T47D (cell line): Measurements from ENCODE around the gene RGPD4.
"Not testable (repeated sequence)": the region's sequence is repeated elsewhere in the genome, so short reads cannot be mapped to it uniquely, and the experiment has no call there.

Experiments
- DNase-seq, 2 experiments: peaks; one replicate each; pipeline versions ENCODE4 v3.0.0 to v3.0.0-alpha.2; 2011 to 2012; ENCODE audit warnings: low read depth in 1 of 2, low spot score in 1 of 2
- JUND ChIP-seq: IDR thresholded peaks from 2 replicates; pipeline ENCODE4 v1.6.1; 2012; ENCODE audit warnings: low read depth
- in situ Hi-C: cut with HindIII; loops from 2 replicates; pipeline ENCODE4 v1.10.0; 2016; ENCODE audit warnings: low sequenced_read_pairs, low pct_unique_long_range_greater_than_20kb

Gene RGPD4

DNA sequence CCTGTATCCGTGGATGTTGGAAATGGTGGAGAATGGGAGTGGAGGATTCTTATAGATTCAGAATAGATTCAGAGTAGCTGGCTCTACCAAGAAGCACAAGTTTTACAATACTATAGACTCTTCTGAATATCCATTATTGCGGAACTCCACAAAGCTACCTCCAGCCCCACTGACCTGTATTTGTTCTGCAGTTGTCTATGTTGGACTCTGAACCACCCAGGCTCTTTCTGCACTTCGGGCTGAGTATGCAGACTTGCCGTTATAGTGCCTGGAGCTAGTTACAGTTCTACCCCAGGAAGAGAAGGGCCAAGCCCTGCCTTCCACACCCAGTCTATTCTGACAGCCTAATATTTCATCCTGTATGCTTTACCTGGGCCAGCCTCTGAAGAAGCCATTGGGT is 4.4 kb upstream of the RGPD4 start:
- TF ChIP-seq JUND, result no peak
- in situ Hi-C loops, result no loop called here
- no peak for DNase-seq

DNA sequence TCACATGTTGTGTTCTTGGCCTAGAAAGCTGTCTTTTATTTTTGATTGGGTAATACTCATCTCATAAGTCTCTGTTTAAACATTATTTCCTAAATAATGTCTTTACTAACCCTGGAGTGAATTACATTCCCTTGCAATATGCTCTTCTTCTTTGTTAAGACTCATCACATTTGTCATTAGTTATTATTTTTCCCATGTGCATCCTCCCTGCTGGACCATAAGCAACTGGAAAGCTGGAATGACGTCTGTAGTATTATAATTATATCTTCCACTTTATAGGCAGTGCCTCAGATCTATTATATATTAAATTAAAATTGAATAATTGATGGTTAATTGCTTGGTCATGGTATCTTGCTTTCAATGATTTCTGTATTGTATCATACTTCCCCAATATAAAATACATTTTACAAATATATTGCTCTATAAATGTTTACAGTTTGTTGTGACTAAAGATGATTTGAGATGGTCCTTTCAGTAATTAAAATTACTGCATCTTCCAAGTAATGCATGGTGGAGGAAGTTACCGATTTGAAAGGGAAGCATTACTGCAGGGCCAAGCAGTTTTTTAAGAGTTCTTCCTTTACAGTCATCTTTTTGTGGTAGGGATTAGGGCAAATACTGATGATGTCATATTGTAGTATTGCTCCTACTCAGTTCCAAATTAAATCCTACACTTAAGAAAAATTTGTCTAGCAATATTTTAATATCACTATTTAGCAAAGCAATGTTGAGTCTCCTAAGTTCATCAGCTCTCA is 2.1 kb upstream of the RGPD4 start:
- in situ Hi-C loops, result no loop called here

DNA sequence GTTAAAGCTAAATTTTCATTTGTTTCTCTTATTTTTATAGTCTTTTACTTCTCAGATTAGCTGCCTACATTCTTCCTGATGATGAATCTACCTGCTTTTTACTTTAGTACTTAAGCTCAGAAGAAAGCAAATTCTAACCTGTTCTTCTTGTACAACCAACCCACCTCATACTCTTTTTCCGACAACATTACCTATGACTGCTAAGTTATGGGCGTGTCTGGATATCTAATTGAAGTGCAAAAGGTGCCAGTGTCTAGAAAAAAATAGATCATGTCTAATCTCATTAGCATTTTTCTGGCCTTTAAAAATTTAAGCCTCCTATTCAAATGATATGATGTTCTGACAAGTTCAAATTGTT is 1.5 kb upstream of the RGPD4 start:
- TF ChIP-seq JUND, result no peak
- in situ Hi-C loops, result no loop called here
- no peak for DNase-seq

More for the DNA sequence above, 2.1 kb upstream of the RGPD4 start:
- DNase-seq, result no peak
- no peak for TF ChIP-seq JUND

DNA sequence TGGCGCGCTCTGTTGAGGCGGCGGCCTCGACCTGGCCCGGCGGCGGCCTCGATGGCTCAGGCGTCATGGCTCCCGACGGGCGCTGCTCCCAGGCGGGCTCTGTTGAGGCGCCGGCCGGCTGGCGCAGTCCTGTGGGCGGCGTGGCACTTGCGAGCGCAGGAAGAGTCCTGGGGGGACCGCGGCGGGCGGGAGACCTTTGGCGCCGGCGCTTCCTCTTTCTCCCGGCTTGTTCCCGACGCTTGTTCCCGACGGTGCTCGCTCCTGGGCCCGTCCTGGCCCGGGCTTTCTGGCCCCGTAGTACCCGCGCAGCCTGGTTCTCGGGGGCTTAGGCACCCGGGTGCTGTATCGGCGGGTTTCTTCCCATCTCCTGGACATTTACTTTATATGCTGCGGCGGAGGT is 2.8 kb downstream of the RGPD4 start:
- DNase-seq, in situ Hi-C loops: not testable (repeated sequence)

DNA sequence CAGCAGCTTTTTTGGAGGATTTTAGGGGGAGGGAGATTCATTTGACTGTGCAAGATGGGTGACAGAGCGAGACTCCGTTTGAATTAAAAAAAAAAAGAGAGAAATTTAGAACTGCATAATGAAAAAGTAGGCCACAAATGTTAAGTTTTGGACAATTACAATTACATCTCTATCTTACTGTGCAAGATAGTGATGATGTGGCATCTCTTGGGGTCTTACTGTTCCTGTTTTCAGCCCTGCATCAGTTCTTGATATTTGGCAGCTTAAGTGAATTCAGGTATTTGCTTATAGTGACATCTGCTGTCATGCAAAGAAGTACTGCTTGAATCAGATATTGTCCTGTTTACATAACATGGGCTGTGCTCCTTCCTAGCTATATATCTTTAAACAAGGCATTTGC is 6.5 kb downstream of the RGPD4 start:
- in situ Hi-C loops, DNase-seq: not testable (repeated sequence)

DNA sequence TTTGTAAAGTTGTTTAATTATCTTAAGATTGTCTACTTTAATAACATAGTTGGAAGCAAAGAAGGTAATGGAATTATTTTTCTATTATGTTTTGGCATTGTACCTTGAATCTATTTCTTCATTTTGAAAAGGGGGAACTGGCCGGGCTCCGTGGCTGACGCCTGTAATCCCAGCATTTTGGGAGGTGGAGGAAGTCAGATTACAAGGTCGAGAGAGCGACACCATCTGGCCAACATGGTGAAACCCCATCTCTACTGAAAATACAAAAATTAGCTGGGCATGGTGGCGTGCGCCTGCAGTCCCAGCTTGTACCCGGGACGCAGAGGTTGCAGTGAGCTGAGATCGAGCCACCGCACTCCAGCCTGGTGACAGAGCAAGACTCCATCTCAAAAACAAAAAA is 6.9 kb downstream of the RGPD4 start:
- in situ Hi-C loops, DNase-seq: not testable (repeated sequence)

DNA sequence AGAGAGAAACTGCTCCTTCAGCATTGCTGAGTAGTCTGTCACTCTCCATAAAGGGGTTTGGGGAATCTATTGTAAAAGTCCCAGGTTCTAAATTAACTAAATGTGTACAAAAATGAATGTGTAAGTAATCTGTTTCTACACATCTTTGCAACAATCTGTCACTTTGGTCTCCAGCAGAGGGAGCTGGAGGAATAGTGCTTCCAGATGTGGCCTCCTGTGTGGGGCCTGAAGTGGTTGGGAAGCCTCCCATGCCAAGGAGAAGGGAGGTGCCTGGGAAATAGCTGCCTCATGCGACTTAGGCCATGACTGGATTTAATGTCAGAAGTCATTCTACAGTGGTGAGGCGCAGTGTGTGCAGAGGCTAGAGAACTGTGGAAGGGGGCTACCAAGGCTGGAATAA is 89.4 kb downstream of the RGPD4 start:
- DNase-seq, in situ Hi-C loops: not testable (repeated sequence)

DNA sequence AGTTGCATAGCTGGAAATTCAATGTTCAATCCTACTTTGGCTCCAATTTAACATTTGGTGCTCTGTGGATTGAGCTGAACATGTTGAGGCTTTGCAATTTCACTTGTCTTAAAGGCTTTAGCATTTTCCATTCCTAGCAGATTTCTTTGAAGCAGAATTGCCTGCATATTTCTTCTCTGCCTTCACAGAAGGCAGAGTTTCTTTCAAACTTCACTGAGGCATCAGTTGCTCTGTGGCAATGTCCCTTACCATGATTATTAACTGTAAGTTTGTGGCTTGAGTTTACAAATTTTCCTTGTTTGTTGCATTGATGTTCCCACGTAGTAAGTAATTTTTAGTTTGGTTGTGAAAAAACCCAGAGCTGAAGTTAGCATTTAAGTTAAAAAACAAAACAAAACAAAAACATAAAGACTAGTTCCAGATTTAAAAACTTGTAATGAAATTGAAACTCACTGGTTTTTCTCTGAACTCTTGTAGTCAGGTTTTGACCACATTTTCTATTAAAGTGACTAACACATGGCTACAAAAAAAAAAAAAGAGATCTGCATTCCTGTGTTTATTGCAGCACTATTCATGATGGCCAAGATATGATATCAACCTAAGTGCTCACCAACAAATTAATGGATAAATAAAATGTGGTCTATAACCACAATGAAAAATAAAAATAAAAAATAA is 90.1 kb downstream of the RGPD4 start:
- in situ Hi-C loops, DNase-seq: not testable (repeated sequence)

DNA sequence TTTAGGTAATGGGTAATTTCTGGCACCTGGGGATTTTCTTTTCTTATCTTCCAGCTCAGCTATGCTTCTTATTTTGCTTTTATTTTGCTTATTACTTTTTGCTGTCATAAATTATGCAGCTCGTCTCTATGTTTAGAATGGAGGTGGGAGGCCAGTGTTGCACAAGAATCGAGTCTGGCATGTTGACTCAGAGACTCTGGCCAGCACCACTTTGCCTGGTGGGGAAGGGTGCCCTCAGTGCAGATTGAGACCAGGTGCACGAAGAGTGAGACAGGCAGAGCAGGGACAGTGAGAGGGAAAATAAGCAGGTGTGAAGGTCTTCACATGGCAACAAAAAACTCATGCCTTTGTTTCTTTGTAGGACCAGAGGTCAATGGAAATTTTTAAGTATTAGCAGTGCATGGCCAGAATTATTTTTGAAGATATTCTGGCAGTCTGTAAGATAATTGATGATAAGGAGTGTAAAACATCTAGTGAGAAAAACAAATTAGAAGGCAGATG is 100.4 kb downstream of the RGPD4 start:
- TF ChIP-seq JUND, result no peak
- in situ Hi-C loops, result no loop called here
- DNase-seq, result no peak

DNA sequence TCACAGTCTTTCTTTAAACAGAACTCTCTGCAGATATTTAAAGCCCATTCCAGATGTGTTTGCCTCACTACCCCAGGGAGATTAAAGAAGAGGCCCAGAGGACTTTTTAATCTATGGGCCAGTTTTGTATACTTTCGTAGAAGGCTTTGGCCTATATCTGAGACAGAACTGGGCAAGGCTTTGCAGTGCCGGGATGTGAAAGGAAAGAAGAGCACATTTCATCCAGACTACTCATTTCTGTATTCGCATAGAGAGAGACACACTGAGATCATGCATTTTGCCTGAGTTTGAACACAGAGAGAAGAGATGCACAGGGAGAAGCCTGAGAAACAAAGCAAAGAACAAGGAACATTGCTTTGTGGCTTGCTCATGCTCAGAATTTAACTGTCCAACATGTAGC is 104.7 kb downstream of the RGPD4 start:
- TF ChIP-seq JUND, result no peak
- DNase-seq, result no peak
- in situ Hi-C loops, result no loop called here

DNA sequence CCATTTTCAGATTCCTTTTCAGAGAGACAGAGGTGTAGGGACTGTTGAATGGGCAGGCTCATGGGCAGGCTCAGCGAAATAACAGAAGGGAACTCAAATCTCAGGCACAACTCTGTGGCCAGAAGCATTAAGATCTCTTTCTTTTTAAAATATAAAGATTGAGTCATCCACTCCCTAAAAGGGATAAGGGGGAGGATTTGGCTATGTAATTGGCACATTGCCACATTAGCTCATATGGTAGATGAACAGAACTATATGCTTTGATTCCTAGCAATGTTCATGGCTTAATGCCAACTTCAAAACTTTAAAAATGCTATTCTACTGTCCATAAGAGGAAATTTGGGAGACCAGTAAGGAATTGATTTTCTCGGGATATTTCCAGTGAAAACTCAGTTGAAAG is 105.8 kb downstream of the RGPD4 start:
- in situ Hi-C loops, result no loop called here
- no peak for DNase-seq
- no peak for TF ChIP-seq JUND

DNA sequence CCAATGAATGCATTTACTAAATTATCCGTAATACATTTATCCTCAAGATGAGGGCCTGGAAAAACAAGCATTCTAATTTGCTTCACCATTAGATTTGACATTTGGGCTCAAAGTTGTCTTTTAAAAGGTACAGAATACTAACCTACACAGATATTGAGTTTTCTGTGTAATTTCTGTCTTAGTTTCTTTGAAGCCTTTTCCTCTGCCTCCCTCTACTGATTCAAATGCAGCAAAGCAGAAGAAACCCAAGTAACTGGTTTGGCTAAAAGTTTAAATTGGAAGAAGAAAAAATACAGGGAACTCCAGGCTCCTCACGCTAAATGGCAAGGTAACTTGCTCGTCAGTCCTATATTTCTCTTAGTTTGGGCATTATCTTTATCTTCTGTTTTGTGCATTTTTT is 106.3 kb downstream of the RGPD4 start:
- in situ Hi-C loops, result no loop called here
- DNase-seq, result peak; percentile 0 to 46
- TF ChIP-seq JUND, result no peak

DNA sequence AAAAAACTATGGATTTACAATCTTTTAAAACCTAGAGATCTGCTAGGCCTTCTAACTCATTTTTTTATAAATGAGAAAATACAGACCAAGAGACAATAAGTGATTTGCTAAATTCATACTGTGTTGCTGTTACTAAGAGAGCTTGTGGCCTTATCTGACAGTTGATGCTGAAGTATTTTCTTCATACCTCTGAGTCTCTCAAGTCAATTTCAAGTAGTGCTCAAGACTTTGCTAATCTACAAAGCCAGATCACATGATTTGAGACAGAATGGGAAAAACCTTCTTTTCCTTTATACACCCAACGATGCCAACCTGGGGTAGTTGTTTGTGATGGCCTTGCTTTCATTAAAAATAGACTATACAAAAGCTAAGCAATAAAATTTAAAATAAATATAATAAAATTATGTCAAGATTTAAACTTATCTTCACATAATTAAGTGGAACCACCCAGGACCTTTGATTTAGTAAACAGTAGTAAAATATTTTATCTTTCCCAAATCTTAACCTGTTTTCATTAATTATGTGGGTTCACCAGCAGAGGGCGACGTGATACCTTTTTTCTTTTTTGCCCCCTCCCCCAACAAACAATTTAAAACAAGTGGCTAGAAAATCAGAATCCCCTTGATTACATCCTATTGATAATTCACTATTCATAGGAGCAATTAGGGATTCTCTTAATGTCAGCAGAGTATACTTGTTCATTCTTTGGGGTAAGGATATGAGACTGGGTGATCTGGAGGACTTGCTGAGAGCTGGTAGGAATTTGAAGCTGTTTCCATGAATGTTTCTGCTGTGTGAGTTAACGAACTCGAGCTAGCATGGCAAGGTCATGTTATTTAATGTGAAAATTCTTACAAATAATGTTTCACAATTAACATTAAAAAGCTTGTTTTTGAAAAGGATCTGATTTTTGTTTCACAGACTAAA is 110.0 kb downstream of the RGPD4 start:
- DNase-seq, result peak; percentile 3 to 36
- in situ Hi-C loops, result no loop called here

More for the DNA sequence above, 110.0 kb downstream of the RGPD4 start:
- TF ChIP-seq JUND, result no peak
